HG03095 (cell line): ENCODE measurements around the gene RIOX2.

ENCODE experiments used
- ATAC-seq: cut with Tn5 transposase; IDR thresholded peaks from one replicate; pipeline ENCODE4 v1.9.1; 2021; ENCODE audit warnings: moderate library complexity; ENCODE audit not compliant: unreplicated experiment

The RIOX2 gene

DNA sequence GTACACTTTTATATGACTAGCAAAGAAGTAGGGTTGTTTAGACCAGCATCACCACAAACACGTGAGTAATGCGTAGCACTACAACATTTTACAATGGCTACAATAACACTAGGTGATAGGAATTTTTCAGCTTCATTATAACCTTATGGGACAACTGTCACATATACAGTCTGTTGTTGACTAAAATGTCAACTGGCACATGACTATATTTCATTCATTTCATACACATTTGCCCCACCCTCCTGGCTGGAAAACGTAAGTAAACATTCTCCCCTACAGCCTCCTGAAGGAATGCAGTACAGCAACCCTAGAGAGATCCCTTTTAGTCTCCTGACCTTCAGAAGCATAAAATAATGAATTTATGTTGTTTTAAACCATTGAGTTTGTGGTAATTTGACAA, 16.2 kb downstream of the RIOX2 start:
- ATAC-seq = no peak

DNA sequence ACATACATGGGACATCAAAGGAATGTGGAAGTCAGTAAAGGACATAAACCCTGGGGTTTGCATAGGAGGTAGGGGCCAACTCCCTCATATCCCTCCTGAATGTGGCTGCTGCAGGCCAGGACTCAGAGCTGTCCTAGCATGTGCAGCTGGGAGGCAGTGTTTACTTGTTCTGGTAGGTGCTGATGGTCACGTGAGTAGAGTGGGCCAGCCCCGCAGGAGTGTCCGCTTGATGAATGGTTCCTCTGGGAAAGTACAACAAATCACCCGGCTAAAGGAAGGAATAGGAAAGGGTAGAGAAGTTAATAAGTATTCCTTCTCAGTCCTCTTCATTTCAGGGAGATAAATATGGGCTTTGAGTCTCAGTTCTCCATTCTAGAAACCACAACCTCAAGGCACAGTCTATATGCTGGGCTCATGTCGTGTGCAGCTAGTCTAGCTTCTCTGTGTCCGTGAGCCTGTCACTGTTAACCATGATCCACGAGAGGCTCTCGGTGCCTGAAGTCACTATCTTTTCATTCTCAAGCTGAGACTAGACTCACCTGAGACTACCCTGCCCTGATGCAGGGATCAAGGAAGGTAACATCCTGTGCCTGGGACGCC, 17.9 kb downstream of the RIOX2 start:
- ATAC-seq = no peak

DNA sequence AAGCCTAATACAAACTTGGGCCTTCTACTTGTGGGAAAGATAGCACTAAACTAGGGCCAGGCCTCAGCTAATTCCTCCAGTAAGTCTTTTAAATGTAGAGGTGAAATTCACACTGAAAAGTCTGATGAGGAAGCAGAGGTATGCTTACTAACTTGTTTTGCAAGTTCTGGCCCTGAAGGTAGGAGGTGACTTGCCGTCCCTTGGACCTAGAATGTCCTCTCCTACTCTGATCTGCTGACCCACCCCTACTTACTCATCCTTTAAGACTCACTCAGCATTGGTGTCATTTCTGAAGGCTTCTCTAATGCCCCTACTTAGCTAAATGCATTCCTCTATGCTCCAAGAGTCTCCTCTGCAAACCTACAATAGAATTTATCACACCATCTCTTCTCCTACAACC, 19.4 kb downstream of the RIOX2 start:
- ATAC-seq = no peak

DNA sequence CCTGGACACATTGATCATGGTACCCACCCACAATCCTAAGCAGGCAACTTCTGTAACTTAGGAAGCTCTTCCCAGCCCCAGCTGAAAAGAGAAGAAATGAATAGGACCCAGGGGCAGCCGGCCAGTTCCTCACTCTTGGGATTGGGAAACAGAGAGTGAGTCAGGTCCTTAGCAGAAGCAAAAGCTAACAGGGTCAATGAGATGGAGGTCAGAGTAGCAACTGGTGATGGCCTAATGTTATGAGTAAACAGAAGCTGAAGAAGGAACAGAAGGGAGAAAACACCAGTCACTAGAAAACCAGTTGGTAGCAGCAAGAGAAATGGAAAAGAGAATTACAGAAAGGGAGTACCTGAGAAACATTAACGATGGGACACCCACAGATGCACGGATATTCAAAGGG, 20.0 kb downstream of the RIOX2 start:
- ATAC-seq = no peak

DNA sequence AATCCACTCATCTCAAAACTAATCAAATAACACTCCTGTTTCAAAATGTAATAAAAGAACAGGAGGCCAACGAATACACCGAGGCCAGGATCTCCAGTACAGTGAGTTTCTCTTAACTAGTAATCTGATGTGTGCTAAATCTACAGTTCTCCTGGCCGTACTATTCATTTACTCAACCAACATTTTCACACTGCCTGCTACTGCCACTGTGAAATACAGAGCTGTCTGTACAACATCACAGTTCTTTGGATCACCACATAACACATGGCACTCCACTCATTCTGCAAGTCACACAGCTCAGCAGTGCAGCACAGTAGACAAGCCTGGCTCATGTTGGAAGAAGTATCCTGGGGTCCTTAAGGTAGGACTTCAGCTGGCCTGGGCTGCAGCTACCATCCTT, 21.9 kb downstream of the RIOX2 start:
- no peak for ATAC-seq

DNA sequence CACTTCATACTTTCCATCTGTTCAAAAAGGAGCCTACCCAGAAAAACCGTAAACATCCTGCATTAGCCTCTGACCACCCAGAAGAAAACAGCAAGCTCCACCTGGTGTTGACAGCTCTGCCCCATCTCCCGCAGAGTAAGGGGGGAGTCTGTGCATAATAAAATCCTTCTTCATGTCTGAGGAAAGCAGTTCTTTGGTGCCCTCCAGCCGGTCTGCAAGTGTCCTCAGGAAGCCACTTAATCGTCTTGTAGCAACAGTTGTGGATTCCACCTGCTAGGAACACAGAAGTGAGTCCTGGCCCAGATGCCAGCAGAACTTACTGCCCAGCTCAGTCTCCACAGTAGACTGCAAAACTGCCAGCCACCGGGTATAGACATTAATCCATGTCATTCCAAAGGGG, 22.5 kb downstream of the RIOX2 start:
- no peak for ATAC-seq

DNA sequence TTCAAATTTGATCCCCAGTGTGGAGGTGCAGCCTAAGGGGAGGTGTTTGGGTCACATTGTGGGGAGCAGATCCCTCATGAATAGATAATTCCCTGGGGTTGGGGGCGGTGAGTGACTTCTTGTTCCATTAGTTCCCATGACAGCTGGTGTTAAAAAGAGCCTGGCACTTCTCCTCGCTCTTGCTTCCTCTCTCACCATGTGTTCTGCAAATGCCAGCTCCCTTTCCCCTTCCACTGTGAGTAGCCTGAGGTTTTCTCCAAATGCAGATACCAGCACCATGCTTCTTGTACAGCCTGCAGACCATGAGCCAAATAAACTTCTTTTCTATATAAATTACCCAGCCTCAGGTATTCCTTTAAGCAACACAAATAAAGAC, 23.1 kb downstream of the RIOX2 start:
- no peak for ATAC-seq

DNA sequence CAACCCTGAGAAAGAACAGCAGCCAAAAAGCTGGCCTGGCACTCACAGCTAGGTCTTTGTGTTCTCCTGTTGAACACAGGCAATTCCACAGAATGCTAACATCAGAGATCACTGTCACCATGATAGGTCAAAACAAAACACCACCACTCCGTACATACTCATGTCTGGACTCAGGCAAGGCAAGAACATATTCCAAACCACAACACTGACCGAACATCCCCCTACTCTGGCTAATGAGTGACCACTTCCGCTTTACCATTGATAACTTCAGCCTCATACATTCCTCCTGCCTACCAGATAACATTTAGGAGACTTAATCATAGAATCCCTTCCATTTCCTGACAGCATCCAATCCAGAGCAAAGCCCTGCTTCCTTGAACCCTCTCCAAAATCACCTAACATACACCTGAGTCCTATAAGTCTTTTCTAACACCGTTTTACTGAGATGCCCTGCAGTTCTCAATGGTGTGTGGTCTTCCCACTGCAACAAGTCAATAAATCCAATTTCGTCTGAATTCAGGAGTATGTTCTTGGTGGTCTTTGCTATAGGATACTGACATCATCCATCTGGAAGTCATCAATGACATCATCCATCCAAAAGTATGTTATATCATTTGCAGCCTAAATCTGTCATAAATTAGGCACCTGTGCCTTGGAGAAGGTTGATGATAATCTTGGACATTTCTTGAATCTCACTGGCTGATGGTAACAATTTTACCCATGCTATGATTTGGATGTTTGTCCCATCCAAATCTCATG, 23.7 kb downstream of the RIOX2 start:
- no peak for ATAC-seq

DNA sequence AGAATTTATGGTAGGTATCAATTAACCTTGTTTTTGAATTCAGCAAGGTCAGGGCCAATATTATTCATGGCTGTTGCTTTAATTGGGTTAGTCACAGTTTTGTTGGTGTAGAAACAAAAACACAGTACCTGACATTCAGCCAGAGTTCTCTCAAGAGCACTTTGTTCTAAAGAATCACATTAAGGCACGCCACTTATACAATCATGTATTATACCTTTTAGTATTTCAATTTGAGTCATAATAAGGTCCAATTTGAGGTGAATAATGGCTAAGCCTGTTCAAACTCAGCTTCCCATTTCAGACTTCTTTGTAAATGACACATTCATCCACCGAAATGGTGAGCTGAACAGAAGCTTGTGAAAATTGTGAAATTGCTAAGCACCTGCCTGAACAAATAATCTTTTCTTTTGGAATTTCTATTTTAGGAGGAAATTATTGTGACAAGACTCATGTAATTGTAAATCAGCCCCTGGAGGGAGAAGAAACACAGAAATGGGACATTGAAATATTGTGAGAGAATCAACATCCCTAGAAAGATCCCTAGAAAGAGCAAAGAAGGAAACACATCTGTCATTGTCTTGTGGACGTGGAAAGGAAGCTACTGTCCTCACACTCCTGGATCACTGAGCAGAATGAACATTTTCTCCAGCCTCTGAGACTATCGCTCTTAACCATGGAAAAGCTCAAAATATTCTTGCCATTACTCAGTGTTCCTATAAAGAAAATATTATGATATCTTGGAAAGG, 29.3 kb downstream of the RIOX2 start:
- no peak for ATAC-seq

DNA sequence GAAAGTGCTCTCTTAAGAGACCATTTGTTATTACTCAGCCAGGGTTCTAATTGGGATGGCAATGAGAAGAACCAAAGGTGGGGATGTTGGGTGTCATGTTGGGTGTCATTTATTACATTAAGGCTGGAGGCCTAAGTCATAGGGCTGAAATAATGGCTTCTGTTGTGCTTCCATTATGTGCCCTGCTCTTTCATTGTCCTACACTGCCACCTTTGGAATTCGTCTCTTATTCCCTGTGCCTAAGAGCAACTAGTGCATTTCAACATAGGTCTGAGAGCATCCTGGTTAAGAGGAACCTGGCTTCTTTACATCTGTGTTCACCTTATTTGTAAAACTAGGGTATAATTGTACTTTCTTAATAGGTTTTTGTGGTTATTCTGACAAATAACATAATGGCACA, 32.2 kb downstream of the RIOX2 start:
- no peak for ATAC-seq

DNA sequence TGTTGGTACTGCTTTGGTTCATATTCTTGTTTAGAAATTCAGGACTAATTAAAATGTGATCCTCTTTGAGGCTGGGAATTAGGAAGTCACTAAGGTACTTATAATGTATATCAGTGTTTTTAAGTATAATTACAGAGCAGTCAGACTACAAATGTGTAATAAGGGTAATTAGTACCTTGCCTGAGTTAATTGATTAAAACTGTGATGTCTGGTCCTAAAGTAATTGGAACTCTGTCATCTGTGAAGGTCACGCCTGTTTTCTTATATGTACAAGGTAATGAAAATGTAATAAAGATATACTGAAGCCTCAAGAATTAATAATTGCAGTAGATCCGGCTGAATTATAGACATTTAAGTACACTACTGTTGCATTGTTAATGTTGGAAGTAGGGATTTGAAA, 32.8 kb downstream of the RIOX2 start:
- no peak for ATAC-seq

DNA sequence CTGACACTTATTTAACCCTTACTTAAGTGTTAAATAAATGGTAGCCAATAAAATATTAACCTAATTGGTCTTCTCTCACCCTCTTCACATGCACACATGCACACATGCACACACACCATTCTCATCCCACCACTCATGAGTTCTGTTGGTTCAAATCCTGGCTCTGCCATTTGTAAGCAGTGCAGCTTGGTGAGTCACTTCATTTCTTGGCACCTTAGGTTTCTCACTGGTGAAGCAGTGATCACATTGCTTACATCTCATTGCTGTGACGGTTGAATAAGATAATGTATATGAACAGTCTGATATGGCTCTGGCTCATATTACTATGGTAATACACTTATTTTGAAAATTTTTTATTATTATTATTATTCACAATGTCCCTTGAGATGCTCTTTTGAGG, 33.8 kb downstream of the RIOX2 start:
- ATAC-seq = no peak

DNA sequence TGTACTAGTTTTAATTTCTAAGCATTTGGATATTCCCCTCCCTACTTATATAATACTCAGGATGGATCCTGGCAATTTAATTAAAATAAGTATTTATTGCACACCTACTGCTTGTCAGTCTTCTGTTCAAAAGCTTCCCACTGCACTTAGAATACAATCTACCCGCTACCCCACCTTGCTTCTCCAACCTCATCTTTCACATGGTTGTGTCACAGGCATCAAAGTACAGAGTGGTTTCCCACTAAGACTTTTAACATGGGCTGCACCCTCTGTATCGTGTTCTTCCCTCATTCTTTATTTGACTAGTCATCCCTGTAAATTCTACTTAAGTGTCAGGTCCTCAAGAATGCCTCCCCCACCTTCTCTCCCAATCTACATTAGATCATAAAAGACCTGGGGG, 35.0 kb downstream of the RIOX2 start:
- ATAC-seq = no peak

DNA sequence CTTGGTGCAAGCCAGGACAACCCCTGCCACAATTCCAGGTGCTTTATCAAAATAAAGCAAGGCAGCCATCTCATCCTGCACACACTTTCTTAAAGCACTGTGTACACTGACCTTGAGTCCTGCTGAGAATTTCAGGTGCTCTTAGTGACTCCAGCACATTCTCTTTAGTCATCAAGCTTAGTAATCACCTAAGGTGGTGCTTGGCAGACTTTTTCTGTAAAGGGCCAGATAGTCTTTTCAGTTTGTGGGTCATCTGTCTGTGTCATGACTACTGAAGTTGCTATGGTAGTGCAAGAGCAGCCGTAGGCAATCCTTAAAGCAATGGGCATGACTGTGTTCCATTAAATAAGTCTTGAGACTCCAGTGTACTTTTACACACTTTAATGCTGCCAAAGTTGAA, 36.4 kb downstream of the RIOX2 start:
- no peak for ATAC-seq

DNA sequence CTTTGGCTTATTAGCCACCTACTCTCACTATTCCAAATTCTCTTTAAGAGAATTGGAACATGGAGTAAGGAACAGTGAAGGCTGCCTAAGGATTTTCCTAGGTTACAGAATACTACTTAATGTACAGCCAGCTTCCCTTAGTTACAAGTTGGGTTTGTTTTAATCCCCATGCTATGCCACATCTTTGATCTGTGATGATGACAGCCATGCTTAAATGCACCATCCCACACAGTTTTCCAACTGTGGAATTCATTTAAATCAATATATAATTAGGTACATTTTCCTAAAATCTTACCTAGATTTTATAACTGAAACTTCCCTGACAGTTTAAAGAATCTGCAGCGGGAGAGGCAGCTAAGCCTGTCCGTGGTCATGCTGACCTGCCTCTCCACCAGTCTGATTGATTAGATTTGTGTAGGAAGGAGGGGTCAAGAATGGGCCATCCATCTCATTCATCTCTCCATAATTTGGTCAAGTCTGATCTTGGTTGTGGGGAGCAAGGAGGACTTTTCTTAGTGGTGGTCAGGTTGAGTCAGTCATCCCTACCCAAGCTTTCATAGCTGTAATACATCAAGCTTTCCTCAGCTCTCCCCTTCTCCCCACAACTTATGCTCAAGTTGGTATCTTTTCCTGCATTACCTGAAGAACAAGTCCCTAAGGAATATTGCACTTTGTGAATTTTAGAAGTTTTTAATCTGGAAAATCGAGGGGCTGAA, 37.1 kb downstream of the RIOX2 start:
- ATAC-seq = no peak

DNA sequence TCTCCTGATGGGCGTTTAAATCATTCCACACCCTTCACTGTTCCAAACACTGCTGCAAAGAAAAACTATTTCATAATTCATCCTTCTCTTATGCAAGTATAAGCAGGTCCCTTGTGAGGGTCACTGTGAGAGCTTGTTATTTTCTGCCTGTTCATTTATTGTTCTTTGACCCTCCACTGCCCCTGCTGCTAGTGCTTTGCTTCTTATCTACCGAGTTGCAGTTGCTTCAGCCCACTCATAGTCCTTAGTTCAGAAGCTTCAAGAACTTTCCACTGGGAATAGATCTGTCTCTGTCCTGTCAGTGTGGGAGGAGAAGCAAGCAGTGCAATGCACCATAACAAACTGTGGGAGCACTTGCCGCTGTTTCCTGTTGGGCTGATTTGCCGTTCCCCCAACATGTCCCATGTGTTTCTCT, 39.8 kb downstream of the RIOX2 start:
- ATAC-seq = no peak

DNA sequence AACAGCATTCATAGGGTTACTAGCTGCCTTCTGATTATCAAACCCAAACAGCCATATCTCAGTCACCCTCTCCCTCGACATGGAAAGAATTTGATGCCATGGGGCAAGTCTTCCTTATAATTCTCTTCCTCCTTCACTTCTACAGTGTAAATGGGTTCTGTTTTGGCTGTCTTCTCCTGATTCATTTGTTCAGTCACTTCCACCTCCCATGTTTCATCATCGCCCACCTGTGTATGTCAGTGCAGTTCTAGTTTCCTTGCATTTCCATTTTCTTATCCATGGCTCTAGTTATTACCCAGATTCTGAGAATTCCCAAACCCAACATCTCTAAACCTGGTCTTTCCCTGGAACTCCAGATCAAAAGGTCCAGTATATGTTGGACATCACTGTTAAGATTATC, 41.0 kb downstream of the RIOX2 start:
- ATAC-seq = no peak

DNA sequence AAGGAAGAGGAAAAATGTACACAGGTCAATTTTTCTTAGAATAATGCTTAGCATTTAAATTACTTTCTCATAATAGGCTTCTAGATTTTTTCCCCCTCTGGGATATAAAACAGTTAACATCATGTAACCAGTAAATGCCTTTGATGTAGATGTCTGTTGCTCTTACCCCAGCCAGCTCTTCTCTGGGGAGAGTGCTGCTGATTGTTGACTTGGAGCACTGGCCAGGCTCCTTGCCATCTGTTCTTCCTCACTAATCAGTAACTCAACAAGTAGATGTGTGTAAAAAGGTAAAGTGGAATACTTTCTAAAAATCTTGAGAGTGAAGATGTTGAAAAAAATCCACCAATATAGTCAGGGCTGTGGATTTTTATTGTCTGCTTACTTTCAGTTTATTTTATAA, 42.2 kb downstream of the RIOX2 start:
- ATAC-seq = no peak

DNA sequence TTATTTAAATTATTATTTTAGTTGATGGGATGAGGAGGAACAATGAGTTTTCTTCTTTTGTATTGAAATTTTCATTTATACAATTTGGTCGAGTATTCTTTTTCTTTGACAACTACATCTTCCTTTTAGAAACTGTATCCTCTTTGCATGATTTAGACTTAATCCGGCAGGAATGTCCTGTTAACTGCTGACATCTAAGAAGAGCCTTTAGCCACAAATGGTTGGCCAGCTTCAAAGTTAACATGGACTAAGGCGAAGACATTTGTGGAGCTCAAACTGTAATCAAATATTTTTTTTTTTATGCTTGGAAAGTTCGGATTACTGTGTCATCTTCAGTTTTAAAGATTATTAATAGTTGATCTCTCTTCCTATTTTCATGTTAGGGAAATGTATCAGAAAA, 43.2 kb downstream of the RIOX2 start:
- ATAC-seq = no peak

DNA sequence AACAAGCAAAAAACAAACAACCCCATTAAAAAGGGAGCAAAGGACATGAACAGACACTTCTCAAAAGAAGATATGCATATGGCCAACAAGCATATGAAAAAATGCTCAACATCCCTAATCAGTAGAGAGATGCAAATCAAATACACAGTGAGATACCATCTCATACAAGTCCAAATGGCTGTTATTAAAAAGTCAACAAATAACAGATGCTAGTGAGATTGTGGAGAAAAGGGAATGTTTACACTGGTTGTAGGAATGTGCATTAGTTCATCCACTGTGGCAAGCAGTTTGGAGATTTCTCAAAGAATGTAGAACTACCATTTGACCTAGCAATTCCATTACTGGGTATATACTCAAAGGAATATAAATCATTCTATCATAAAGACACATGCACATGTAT, 44.5 kb downstream of the RIOX2 start:
- ATAC-seq = no peak

DNA sequence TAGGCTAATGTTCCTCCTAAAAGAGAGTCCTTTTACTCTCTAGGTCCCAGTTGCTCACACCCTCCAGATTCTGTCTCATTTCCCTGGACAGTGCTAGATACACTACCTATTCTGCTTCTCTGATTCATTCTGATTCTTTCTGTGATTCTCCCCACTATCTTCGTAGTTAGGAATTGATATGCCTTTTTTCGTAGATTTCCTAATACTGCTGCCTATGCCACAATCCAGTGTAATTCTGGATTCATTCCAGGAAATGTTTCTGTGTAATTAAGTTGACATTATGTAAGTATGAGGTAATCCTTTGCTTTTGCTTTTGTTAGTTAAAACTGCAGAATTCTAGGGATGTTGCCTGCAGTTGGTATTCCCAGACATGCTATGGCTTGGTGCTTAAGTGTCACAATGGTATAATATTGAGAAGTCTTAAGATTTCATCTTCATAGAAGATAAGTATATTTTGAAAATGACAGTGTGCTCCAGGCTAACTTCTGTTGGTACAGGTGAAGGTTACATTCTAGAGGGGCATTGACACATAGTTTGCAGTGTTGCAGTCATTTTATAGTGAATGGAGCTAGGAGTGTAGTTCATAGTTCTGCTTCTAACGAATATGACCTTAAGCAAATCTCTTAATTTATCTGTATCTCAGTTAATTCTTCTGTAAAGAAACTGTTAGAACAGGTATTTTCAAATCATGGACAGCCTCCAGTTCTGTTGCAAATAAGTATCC, 54.3 kb downstream of the RIOX2 start:
- no peak for ATAC-seq
